AG09309 (cell line): ENCODE data around the gene TSHZ3.
A peak's percentile ranks its signal among the peaks of the same experiment; 100 is the strongest.

Experiments
- DNase-seq: peaks from one replicate; pipeline ENCODE4 v3.0.0-alpha.2; 2010; ENCODE audit warnings: low read depth
- H3K4me3 ChIP-seq: 2 replicates; pipeline ENCODE4 v1.5.1; 2011; ENCODE audit warnings: mild to moderate bottlenecking, low read depth, low read length, moderate library complexity; ENCODE audit not compliant: control insufficient read depth
- TF ChIP-seq, protein P1 (sequence below): IDR thresholded peaks from 2 replicates; pipeline ENCODE4 v1.5.1; 2011; ENCODE audit warnings: mild to moderate bottlenecking, low read depth, low read length, inconsistent platforms; ENCODE audit not compliant: insufficient read depth, control insufficient read depth; ENCODE audit errors: missing control alignments

Gene TSHZ3

DNA sequence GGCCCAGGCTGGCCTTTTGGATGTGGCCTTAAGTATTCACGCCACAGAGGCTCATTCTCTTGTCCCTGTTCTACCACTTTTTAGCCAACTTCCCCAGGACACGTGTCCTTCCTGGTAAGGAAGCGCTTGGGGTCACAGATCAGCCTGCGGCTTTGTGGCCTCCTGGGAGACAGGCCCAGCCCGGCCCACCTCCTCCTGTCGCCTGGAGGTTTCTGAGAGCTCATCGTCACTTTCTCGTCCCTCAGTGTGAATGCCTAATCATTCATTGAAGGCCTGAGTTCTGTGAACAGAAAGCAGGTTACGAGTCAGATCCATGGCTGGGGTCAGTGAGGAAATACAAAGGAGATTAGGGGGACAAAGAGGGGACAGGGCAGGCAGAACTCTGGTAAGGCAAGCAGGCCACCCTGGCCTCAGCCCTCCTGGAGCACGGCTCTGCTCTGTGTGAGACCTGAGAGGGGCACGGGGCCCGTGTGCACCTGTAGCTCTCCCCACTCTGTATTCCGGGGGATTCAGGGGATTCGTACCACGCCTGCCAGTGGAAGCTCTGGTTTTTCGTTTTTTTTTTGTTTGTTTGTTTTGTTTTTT lies 38.6 kb upstream of the TSHZ3 start:
- TF ChIP-seq, protein P1, sequence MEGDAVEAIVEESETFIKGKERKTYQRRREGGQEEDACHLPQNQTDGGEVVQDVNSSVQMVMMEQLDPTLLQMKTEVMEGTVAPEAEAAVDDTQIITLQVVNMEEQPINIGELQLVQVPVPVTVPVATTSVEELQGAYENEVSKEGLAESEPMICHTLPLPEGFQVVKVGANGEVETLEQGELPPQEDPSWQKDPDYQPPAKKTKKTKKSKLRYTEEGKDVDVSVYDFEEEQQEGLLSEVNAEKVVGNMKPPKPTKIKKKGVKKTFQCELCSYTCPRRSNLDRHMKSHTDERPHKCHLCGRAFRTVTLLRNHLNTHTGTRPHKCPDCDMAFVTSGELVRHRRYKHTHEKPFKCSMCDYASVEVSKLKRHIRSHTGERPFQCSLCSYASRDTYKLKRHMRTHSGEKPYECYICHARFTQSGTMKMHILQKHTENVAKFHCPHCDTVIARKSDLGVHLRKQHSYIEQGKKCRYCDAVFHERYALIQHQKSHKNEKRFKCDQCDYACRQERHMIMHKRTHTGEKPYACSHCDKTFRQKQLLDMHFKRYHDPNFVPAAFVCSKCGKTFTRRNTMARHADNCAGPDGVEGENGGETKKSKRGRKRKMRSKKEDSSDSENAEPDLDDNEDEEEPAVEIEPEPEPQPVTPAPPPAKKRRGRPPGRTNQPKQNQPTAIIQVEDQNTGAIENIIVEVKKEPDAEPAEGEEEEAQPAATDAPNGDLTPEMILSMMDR: no peak
- no peak overlapping the region for H3K4me3 ChIP-seq
- DNase-seq: no peak

DNA sequence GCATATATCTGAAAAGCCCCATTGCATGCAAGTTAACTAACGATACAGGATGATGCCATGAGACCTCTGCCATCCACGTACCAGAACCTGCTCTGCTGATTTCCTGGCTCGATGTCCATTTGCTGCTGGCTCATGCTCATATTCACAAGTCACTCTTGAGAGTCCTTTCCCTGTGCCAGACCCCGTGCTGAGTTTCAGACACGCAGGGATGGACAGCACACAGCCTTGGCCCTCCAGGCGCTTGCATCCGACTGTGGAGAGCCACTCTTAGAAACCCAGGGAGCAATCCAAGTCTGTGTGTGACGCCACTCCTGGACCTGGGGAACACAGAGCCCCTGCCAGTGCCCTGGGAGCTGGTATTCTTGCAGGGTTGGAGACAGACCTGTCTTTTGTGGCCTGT lies 37.6 kb upstream of the TSHZ3 start:
- no peak overlapping the region for H3K4me3 ChIP-seq
- TF ChIP-seq, protein P1: no peak
- no peak for DNase-seq

DNA sequence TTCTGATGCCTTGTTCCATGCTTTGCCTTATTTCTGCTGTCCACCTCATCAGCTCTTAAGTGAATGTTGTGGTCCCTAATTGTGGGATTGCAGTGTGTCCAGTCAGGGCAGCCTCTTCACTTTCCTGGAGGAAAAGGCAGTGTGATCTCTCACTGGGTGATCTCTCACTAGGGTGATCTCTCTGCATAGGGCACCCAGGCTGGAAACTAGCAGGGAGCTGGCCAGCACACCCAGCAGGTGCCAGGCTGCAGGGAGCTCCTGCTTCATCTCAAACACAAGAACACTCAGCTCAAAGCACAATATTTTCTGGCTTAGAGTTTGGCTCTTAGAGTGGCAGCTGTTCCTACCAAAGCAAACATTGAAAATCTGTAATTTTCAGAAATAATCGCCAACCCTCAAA lies 36.5 kb upstream of the TSHZ3 start:
- no peak overlapping the region for H3K4me3 ChIP-seq

DNA sequence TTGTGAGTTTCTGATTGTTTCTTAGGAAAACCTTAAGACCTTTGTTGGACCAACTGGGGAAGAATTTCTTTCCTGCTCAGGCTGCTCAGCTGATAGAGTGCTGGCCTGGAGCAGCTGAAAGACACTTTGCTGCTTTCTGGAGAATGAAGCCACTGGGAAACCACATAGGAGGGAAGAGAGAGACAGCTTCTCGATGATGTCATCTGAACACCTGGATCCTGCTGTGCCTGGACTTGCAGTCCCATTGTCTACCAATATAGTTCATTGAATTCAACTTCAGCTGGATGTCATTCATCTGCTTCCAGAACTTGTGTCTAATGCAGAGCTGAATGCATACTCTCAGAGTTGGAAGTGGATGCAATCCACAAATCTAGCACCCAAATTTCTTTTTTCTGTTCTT lies 34.3 kb upstream of the TSHZ3 start:
- no peak for DNase-seq
- TF ChIP-seq, protein P1: no peak
- no peak overlapping the region for H3K4me3 ChIP-seq

More for the DNA sequence above, 36.5 kb upstream of the TSHZ3 start:
- DNase-seq: no peak
- TF ChIP-seq, protein P1: no peak

DNA sequence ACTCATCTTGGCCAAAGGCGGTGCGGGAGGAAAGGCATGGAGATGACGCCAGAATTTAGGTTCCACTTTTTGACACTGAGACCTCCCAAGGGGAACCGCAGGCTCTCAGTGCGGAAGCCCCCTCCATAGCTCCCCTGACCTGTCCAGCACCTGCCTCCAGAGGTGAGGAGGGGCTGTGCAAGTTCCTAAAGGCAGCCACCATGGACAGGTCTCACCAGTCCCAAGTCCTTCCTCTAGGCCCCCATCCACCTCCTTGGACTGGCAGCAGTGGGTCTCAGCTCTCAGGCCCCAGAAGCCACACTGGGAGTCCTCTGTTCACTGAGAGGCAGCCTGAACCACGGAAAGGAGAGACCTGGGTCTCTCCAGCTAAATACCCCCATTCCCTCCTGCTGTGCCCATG lies 31.6 kb upstream of the TSHZ3 start:
- DNase-seq: no peak
- TF ChIP-seq, protein P1: no peak
- no peak overlapping the region for H3K4me3 ChIP-seq

DNA sequence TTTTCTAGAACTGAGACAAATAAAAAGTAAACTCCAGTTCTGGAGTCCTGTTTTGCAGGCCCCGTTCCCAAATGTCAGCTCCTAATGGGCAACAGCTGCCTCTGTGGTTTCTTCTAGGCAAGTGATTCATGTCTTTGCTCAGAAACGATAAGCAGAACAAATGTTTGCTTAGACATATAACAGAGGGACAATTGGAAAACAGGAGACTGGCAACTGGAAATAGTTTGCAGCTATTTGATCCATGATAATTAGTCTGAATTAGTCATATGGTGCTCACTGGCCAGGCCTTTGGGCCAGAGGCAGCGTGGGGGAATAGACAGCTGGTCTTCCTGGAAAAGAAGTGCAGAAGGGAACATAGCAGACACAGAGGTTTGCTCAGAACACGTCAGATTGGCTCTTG lies 29.2 kb upstream of the TSHZ3 start:
- TF ChIP-seq, protein P1: no peak
- no peak overlapping the region for H3K4me3 ChIP-seq
- DNase-seq: peak; percentile 89

DNA sequence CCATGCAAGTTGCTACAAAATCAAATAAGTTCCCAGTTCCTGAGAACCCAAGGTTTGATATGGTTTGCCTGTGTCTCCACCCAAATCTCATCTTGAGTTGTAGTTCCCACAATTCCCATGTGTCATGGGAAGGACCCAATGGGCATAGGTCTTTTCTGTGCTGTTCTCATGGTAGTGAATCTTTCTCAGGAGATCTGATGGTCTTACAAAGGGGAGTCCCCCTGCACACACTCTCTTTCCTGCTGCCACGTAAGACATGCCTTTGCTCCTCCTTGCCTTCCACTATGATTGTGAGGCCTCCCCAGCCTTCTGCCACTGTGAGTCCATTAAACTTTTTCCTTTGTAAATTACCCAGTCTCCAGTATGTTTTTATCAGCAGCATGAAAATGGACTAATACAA lies 28.5 kb upstream of the TSHZ3 start:
- TF ChIP-seq, protein P1: no peak
- no peak for DNase-seq
- H3K4me3 ChIP-seq: no peak overlapping the region
